CD4-positive, CD25-positive, alpha-beta regulatory T cell (primary cell): Measurements from ENCODE around the gene TRIP13. TPM values are rescaled to one million over a fixed set of nuclear protein-coding genes. Genes with fewer than 3 reads are reported as not detected.

ENCODE experiments used
- ATAC-seq, 2 donors: fragments of 150-1000 bp; cut with Tn5 transposase; one replicate each; pipeline ENCODE4 v1.10.0; 2021; ENCODE audit warnings: low read depth in 2 of 2, moderate number of reproducible peaks in 2 of 2, moderate library complexity in 1 of 2
- DNase-seq, 3 donors: peaks; one replicate each; pipeline versions ENCODE4 v3.0.0 to v3.0.0-alpha.2; 2012 to 2022; ENCODE audit warnings: mixed read lengths in 1 of 3
- H3K27ac ChIP-seq: one replicate; pipeline ENCODE4 v1.7.0; 2013; ENCODE audit warnings: mild to moderate bottlenecking, low read length; ENCODE audit not compliant: insufficient read depth, poor library complexity, severe bottlenecking
- H3K27me3 ChIP-seq: one replicate; pipeline ENCODE4 v1.7.0; 2013; ENCODE audit warnings: low read length; ENCODE audit not compliant: control insufficient read depth, insufficient read depth
- H3K36me3 ChIP-seq: one replicate; pipeline ENCODE4 v1.7.0; 2013; ENCODE audit warnings: mild to moderate bottlenecking, low read length, moderate library complexity; ENCODE audit not compliant: control insufficient read depth, insufficient read depth
- H3K4me1 ChIP-seq: 2 replicates; pipeline ENCODE4 v1.7.0; 2013; ENCODE audit warnings: mild to moderate bottlenecking, low read length; ENCODE audit not compliant: insufficient read depth, control insufficient read depth, poor library complexity, severe bottlenecking
- H3K4me3 ChIP-seq: one replicate; pipeline ENCODE4 v1.7.0; 2013; ENCODE audit warnings: low read depth, mild to moderate bottlenecking, low read length, moderate library complexity
- H3K9me3 ChIP-seq, 2 experiments: 1 replicate in 1 of 2; 2 replicates in 1 of 2; pipeline ENCODE4 v1.7.0; 2013; ENCODE audit warnings: low read length in 2 of 2, mild to moderate bottlenecking in 1 of 2, moderate library complexity in 1 of 2; ENCODE audit not compliant: control insufficient read depth in 2 of 2
- H3K27ac Mint-ChIP-seq, 3 donors: one replicate each; pipeline ENCODE4 v1.8.0; 2020 to 2022; ENCODE audit warnings: mild to moderate bottlenecking in 3 of 3, mixed read lengths in 3 of 3, moderate library complexity in 2 of 3
- H3K27me3 Mint-ChIP-seq: one replicate; pipeline ENCODE4 v1.8.0; 2022; ENCODE audit warnings: mild to moderate bottlenecking, mixed read lengths
- H3K36me3 Mint-ChIP-seq: one replicate; pipeline ENCODE4 v1.8.0; 2020; ENCODE audit warnings: mixed read lengths
- H3K4me1 Mint-ChIP-seq, 4 donors: one replicate each; pipeline ENCODE4 v1.8.0; 2020 to 2022; ENCODE audit warnings: mixed read lengths in 4 of 4, mild to moderate bottlenecking in 1 of 4
- H3K4me3 Mint-ChIP-seq, 4 donors: one replicate each; pipeline ENCODE4 v1.8.0; 2020 to 2022; ENCODE audit warnings: mild to moderate bottlenecking in 4 of 4, mixed read lengths in 4 of 4, moderate library complexity in 3 of 4
- H3K9me3 Mint-ChIP-seq, 7 donors: one replicate each; pipeline ENCODE4 v1.8.0; 2020 to 2022; ENCODE audit warnings: mixed read lengths in 7 of 7, mild to moderate bottlenecking in 3 of 7, moderate library complexity in 2 of 7
- polyA plus RNA-seq, 4 donors: library from polyadenylated mRNA; unstranded; fragments of 300-500 nt; fragmentation: Illumina TruSeq; gene quantifications; one replicate each; pipeline ENCODE4 v1.2.3, GENCODE V29; 2021
- total RNA-seq: library from RNA; stranded (reverse); gene quantifications from one replicate; pipeline ENCODE4 v1.2.3, GENCODE V29; 2022

The TRIP13 gene
- total and polyA plus RNA-seq, 5 donors from 2014 or later, result 1.1 to 1.7 (median 1.3) TPM

- no peak overlapping the region for H3K27ac ChIP-seq
- ATAC-seq, result no peak
- peak overlapping the region in 2 of 3 donors; percentile 75 to 79 for H3K27ac Mint-ChIP-seq
- H3K4me3 ChIP-seq, result no peak overlapping the region
- H3K4me3 Mint-ChIP-seq, result no peak overlapping the region
- peaks cover 0 to 2% (median 0%) of the 10 kb centered on the region in 7 donors for H3K9me3 Mint-ChIP-seq
- peaks cover 70% of the 10 kb centered on the region for H3K36me3 ChIP-seq
- peaks cover 38% of the 10 kb centered on the region for H3K36me3 Mint-ChIP-seq
- peaks cover 13 to 29% (median 15%) of the 10 kb centered on the region in 4 donors for H3K4me1 Mint-ChIP-seq
- no peaks in the 10 kb centered on the region for H3K9me3 ChIP-seq
- no peaks in the 10 kb centered on the region for H3K27me3 ChIP-seq
- DNase-seq, result no peak
- no peaks in the 10 kb centered on the region for H3K4me1 ChIP-seq
- H3K27me3 Mint-ChIP-seq, result no peaks in the 10 kb centered on the region
Observed at GRCh38 chr5:881551-881935, 11.1 kb upstream of the TRIP13 start.

- no peaks in the 10 kb centered on the region for H3K9me3 ChIP-seq
- DNase-seq, result no peak
- no peaks in the 10 kb centered on the region for H3K4me1 ChIP-seq
- H3K27me3 ChIP-seq, result no peaks in the 10 kb centered on the region
- ATAC-seq, result no peak
- H3K27ac ChIP-seq, result no peak overlapping the region
- H3K36me3 Mint-ChIP-seq, result peaks cover 42% of the 10 kb centered on the region
- H3K4me3 Mint-ChIP-seq, result peak overlapping the region in 2 of 4 donors; percentile 38 to 41
- H3K9me3 Mint-ChIP-seq, result peaks cover 0 to 2% (median 0%) of the 10 kb centered on the region in 7 donors
- peak overlapping the region; percentile 75 to 89 (median 80) for H3K27ac Mint-ChIP-seq
- no peaks in the 10 kb centered on the region for H3K27me3 Mint-ChIP-seq
- H3K4me1 Mint-ChIP-seq, result peaks cover 13 to 37% (median 20%) of the 10 kb centered on the region in 4 donors
- H3K4me3 ChIP-seq, result no peak overlapping the region
- peaks cover 70% of the 10 kb centered on the region for H3K36me3 ChIP-seq
Observed at GRCh38 chr5:882253-883183, 10.2 kb upstream of the TRIP13 start.

- Mint-ChIP-seq H3K36me3 (peaks cover 46% of the 10 kb centered on the region), H3K27ac (peak overlapping the region in 1 of 3 donors; percentile 75), H3K4me3 (peak overlapping the region in 1 of 4 donors; percentile 54)
Observed at GRCh38 chr5:883475-884181, 9.1 kb upstream of the TRIP13 start.

GRCh38 chr5:884345-885126 lies 8.1 kb upstream of the TRIP13 start:
- Histone ChIP-seq H3K4me3 (no peak overlapping the region), H3K36me3 (peaks cover 83% of the 10 kb centered on the region), H3K27ac (no peak overlapping the region), H3K9me3 (no peaks in the 10 kb centered on the region), H3K27me3 (no peaks in the 10 kb centered on the region), H3K4me1 (peaks cover 3% of the 10 kb centered on the region)
- Mint-ChIP-seq H3K27me3 (no peaks in the 10 kb centered on the region), H3K27ac (peak overlapping the region in 1 of 3 donors; percentile 63), H3K9me3 (peaks cover 0 to 2% (median 0%) of the 10 kb centered on the region in 7 donors), H3K4me1 (peaks cover 17 to 56% (median 28%) of the 10 kb centered on the region in 4 donors), H3K4me3 (no peak overlapping the region), H3K36me3 (peaks cover 50% of the 10 kb centered on the region)
- DNase-seq, result no peak
- ATAC-seq, result peak in 1 of 2 donors; percentile 8

More at GRCh38 chr5:883475-884181, 9.1 kb upstream of the TRIP13 start:
- Mint-ChIP-seq H3K27me3 (no peaks in the 10 kb centered on the region), H3K4me1 (peaks cover 17 to 47% (median 26%) of the 10 kb centered on the region in 4 donors), H3K9me3 (peaks cover 0 to 2% (median 0%) of the 10 kb centered on the region in 7 donors)
- DNase-seq (no peak), ATAC-seq (no peak)
- no peaks in the 10 kb centered on the region for H3K4me1 ChIP-seq
- no peaks in the 10 kb centered on the region for H3K27me3 ChIP-seq
- no peak overlapping the region for H3K27ac ChIP-seq
- peaks cover 74% of the 10 kb centered on the region for H3K36me3 ChIP-seq
- no peak overlapping the region for H3K4me3 ChIP-seq
- H3K9me3 ChIP-seq, result no peaks in the 10 kb centered on the region

GRCh38 chr5:885127-885442 lies 7.6 kb upstream of the TRIP13 start:
- DNase-seq (no peak), ATAC-seq (no peak)
- H3K27ac Mint-ChIP-seq, result peak overlapping the region in 1 of 3 donors; percentile 63
- H3K9me3 Mint-ChIP-seq, result peaks cover 0 to 2% (median 0%) of the 10 kb centered on the region in 7 donors
- peaks cover 17 to 60% (median 28%) of the 10 kb centered on the region in 4 donors for H3K4me1 Mint-ChIP-seq
- peaks cover 88% of the 10 kb centered on the region for H3K36me3 ChIP-seq
- no peak overlapping the region for H3K27ac ChIP-seq
- no peaks in the 10 kb centered on the region for H3K27me3 ChIP-seq
- H3K4me3 ChIP-seq, result no peak overlapping the region
- no peak overlapping the region for H3K4me3 Mint-ChIP-seq
- H3K36me3 Mint-ChIP-seq, result peaks cover 50% of the 10 kb centered on the region
- peaks cover 3% of the 10 kb centered on the region for H3K4me1 ChIP-seq
- no peaks in the 10 kb centered on the region for H3K9me3 ChIP-seq
- H3K27me3 Mint-ChIP-seq, result no peaks in the 10 kb centered on the region

GRCh38 chr5:885529-885928 lies 7.2 kb upstream of the TRIP13 start:
- peaks cover 50% of the 10 kb centered on the region for H3K36me3 Mint-ChIP-seq
- DNase-seq (no peak), ATAC-seq (no peak)
- no peaks in the 10 kb centered on the region for H3K27me3 Mint-ChIP-seq
- no peak overlapping the region for H3K4me3 Mint-ChIP-seq
- Histone ChIP-seq H3K4me3 (no peak overlapping the region), H3K27ac (no peak overlapping the region), H3K4me1 (peaks cover 8% of the 10 kb centered on the region), H3K9me3 (no peaks in the 10 kb centered on the region), H3K36me3 (peaks cover 93% of the 10 kb centered on the region), H3K27me3 (no peaks in the 10 kb centered on the region)
- H3K4me1 Mint-ChIP-seq, result peaks cover 17 to 64% (median 29%) of the 10 kb centered on the region in 4 donors
- H3K9me3 Mint-ChIP-seq, result peaks cover 0 to 2% (median 0%) of the 10 kb centered on the region in 7 donors
- H3K27ac Mint-ChIP-seq, result no peak overlapping the region

- peaks cover 17 to 69% (median 32%) of the 10 kb centered on the region in 4 donors for H3K4me1 Mint-ChIP-seq
- H3K27ac Mint-ChIP-seq, result no peak overlapping the region
- no peaks in the 10 kb centered on the region for H3K27me3 ChIP-seq
- no peak overlapping the region for H3K4me3 ChIP-seq
- no peak for DNase-seq
- H3K27me3 Mint-ChIP-seq, result no peaks in the 10 kb centered on the region
- peaks cover 11% of the 10 kb centered on the region for H3K4me1 ChIP-seq
- no peak overlapping the region for H3K4me3 Mint-ChIP-seq
- no peak for ATAC-seq
- H3K9me3 ChIP-seq, result no peaks in the 10 kb centered on the region
- H3K36me3 ChIP-seq, result peaks cover 95% of the 10 kb centered on the region
- no peak overlapping the region for H3K27ac ChIP-seq
- peaks cover 0 to 2% (median 0%) of the 10 kb centered on the region in 7 donors for H3K9me3 Mint-ChIP-seq
- peaks cover 50% of the 10 kb centered on the region for H3K36me3 Mint-ChIP-seq
Observed at GRCh38 chr5:886036-886435, 6.6 kb upstream of the TRIP13 start.
